Measurements from ENCODE around the gene DNAJC27.
"Not testable (repeated sequence)": the region's sequence is repeated elsewhere in the genome, so short reads cannot be mapped to it uniquely, and the experiment has no call there.

DNAJC27 gene

DNA sequence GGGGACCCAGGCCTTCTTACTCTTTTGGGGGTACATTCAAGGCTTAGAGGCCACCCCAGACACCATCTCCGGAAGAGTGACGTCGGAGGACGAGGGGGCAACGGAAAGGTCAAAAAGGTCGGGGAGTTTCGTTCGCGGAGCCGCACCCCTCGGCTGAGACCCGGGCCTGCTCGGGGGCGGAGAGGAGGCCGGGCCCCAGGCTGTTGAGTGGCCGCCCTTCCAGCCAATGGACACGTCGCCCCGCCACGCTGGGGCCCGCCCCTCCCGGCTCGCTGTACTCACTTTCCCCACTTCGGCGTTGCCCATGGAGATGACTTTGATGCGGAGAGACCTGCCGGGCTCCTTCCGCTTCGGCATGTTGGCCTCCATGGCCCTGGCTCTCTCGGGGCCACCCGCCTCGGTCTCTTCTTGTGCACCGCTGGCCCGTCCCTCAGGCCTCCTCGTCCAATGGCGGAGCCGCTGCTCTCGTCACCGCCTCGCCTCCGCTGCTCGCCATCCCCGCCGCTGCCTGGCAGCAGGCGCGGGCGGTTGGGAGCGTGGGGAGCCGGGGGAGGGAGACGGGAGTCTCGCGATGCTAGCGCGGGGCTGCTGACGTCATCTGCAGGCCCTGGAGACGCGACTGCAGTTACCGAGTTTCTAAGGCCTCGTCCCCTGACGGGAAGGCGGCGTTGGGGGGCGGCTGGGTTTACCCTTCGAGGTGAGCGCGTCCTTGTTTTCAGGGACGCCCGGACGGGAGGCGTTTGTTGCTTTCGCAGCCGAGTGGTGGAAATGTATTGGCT is at the start of gene DNAJC27:
DNAJC27 (minus strand) TSS at position 420 of the 779 bp plus-strand sequence; CDS start at position 369, 51 bp downstream.
- DNase-seq = peak; percentile 97

GRCh38 chr2:25018681-25019080 is 46.9 kb upstream of the DNAJC27 start:
- no peak for DNase-seq

DNA sequence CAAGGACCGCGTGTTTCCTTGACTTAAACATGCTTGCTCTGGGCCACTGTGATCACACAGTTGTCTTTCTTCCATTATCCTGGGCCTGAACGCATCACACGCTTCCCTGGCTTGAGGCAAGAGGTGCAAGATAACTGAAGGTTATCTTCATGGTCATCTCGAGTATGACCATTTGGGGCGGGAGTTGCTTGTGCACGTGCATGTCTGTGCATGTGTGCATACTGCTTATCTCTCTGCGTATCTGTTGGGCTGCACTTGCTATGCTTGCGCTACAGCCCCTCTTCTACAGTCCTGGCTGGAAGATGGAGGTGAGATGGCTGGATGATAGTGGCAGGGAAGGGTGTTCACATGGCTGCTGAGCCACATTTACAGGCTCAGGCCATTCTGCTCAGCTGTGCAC is 42.9 kb upstream of the DNAJC27 start:
- DNase-seq = no peak

DNA sequence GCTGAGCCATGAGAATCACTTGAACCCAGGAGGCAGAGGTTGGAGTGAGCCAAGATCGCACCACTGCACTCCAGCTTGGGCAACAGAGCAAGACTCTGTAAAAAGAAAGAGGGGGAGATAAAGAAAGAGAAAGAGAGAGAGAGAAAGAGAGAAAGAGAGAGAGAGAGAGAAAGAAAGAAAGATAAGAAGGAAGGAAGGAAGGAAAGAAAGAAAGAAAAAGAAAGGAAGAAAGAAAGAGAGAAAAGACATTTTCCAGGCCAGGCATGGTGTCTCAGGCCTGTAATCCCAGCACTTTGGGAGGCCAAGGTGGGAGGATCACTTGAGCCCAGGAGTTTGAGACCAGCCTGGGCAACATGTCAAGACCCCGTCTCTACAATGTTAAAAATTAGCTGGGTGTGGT is 39.6 kb upstream of the DNAJC27 start:
- not testable (repeated sequence) for DNase-seq

GRCh38 chr2:25009954-25010353 is 38.2 kb upstream of the DNAJC27 start:
- DNase-seq = no peak

- DNase-seq = no peak
Measured at GRCh38 chr2:25002066-25002465, 30.3 kb upstream of the DNAJC27 start.

- DNase-seq = no peak
Measured at GRCh38 chr2:25001325-25001637, 29.5 kb upstream of the DNAJC27 start.

DNA sequence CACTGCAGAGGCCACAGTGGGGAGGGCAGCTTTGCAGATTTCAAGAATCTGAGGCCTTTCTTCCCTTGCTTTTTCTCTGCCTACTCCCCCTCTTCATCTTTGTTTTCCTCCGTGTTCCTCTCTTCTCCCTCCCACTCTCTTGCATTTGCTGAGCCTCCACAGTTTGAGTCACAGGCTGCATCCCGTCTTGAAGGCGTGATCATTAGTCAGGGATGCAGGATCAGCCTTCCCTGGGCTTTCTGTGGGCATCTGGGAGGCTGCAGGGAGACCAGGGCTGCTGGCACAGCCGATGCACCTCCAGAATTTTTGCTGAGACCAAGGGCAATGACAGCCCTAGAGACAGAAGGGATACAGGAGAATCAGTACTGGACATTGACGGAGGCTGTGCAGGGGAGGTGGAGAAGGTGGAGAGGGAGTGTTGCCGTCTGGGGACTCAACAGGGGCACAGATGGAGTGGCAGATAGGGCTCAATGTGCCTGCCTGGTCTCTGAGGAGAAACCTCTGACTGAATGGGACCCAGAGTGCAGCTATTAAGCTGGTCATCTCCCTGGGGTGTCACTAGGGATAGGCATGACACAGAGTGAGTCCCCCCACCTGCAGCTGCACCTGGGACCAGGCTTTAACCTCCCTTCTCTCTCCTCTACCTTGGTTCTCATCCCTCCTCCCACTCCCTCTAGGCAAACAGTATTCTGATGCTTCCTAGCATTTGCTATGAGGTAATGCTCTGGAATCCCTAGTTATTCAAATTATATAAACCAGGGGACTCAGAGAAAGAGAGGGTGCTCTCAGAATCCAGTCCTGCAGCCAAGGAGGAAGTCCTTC is 29.0 kb upstream of the DNAJC27 start:
- no peak for DNase-seq

DNA sequence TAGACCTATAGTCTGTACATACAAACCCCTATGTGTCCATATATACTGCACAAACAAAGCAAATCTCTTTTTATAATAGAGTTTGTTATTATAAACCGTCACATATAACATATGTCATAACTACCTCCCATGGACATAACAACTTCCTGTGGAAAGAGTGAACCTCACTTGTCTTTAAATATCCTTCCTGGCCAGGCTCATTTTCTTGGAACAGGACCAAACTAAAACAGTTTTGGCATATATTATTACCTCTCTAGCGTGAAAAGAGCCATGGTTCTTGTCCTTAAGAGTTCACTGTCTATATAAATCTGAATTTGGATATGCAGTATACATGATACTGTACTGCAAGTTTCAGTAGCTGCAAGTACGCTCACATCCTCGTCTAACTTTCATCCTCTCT is 28.3 kb upstream of the DNAJC27 start:
- no peak for DNase-seq

GRCh38 chr2:24999097-24999496 is 27.3 kb upstream of the DNAJC27 start:
- DNase-seq = not testable (repeated sequence)

DNA sequence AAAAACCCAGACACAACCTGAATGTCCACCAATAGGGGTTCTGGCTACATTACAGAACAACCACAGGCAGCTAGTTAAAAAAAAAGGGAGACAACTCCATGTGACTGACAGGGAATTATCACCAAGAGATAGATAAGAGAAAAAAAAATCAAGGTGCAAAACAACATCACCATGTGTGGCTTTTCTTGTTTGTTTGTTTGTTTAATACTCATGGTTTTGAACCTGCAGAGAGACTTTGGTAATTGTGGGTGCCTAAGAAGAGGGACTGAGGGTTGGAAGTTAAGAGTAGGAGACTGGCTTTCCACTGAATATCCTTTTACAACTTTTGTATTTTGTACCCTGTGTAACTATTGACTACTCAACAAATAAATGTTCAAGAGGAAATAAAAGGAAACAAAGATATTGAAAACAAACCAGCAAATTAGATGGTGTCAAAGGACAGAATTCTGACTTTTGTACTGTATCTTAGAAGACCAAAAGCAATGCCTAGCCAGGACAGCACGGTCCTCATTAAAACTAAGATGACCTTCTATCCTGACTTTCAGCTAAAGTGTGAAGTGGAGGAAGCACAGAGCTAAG is 22.5 kb upstream of the DNAJC27 start:
- no peak for DNase-seq

DNA sequence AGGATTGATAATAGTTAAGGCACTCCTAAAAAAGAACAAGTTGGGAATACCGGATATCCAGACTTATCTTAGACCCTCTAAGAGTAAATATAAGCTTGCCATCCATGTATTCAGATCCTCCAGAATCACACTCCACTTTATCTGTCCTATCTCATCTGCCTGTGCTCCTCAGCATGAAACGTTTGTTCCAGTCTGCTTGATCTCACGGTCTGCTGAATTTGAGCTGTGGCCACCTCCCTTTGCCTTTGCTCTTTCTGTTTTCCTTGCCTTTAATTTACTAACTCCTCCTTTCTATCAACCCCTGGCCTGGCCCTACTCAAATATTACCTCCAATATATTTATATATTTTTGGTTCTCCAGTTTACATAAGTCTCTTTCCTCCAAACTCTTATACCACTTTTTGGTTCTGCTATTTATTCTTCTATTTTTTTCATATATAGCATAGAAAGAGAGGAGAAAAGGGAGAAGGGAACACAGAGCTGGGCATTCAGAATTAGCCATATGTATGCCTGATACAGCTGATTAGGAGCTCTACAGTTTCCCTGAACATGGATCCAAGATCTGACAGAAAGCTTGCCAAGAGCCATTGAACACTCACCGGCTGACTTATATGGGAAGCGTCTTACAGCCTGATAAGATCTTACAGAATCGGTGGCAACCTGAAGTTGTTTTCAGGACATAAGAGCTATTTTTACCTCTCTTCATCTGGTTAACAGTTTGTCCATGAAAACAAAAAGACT is 21.8 kb upstream of the DNAJC27 start:
- DNase-seq = no peak

GRCh38 chr2:24986372-24986771 is 14.6 kb upstream of the DNAJC27 start:
- no peak for DNase-seq

DNA sequence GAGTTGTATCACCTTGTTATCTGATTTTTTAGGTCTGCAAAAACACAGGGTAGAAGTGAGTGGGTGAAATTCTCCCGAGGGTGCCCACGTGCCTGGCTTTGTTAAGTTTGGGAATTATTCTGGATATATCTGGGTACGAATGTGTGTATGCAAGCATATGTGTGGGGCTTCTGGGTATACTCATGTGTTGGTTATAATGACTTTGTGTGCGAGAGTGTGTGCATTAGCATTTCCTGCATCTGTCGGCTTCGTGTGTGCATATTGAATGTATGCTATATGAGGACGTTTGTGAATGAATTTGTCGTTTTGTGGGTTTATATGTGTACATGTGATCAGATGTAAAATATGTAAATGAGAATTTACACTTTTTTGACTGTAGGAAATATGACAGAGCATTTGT is 13.8 kb upstream of the DNAJC27 start:
- no peak for DNase-seq

DNA sequence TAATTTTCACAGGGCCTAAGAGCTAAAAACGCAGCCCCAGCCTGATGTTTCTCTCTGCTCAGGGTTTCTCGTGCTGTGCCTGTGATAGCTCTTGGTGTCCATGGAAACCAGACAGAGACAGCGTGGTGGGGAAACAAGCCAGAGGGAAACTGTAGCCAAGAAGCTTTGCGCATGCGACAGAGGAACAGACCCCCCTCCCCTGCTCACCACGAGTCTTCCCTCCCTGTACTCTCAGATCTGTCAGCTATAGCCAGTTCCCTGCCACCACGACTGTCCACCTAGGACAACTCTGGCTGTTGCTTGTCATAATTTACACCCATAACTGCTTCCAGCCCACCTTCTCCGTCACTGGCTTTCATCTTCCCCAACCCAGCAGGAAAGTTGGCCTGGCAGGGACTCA is 13.2 kb upstream of the DNAJC27 start:
- DNase-seq = no peak

DNA sequence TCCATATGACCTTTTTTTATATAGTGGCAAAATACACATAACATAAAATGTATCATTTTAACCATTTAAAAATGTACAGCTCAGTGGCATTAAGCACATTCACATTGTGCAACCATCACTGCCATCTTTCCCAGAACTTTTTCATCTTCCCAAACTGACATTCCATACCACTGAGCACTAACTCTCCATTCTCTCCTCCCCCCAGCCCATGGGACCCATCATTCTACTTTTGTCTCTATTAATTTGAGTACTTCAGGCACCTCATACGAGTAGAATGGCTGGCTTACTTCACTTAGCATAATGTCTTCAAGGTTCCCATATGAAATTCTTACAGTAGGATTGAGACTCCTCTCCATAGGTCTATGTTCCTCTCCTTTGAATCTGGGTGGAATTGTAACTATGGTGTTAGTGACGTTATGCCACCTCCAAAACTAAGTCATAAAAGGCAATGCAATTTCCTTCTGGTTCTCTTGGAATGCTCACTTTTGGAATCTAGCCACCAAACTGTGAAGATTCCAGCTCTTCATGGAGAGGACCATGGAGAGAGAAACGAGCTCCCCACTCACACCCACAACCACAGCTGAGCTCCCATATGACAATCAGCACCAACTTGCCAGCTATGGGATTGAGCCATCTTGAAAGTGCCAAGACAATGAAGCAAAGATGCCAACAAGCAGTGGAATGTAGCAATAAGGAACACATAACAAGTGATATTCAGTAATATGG is 9.8 kb upstream of the DNAJC27 start:
- no peak for DNase-seq

DNA sequence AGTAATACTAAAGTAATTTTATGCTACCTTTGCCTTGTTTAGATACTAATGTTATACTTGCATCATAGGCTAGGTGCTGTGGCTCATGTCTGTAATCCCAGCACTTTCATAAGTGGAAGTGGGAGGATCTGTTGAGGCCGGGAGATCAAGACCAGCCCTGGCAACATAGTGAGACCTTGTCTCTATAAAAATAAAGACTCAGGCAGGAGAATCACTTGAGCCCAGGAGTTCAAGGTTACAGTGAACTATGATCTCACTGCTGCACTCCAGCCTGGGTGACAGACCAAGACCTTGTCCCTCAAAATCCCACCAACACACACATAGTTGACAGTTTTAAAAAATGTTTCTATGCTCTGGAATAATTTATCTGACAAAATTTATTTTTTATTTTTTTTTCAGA is 6.9 kb upstream of the DNAJC27 start:
- DNase-seq = no peak

GRCh38 chr2:24977631-24978030 is 5.9 kb upstream of the DNAJC27 start:
- DNase-seq = no peak

DNA sequence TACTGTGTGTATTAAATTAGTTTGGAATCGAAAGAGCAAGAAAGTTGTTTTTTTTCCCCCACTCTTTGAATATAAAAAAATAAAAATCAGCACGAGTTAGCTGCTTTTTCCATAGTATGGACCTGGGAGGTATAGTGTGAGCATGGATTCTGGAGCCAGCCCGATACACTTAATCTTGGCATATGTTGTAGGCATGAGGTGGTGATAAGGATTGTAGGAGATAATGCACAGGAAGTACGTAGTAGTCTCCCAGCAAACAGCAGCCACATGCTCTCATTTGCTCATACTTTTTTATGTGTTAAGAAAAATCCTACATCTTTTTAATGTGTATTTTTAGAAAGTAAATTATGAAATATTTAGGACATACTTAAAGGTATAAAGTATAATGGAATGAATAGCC is 2.1 kb upstream of the DNAJC27 start:
- DNase-seq = no peak

DNA sequence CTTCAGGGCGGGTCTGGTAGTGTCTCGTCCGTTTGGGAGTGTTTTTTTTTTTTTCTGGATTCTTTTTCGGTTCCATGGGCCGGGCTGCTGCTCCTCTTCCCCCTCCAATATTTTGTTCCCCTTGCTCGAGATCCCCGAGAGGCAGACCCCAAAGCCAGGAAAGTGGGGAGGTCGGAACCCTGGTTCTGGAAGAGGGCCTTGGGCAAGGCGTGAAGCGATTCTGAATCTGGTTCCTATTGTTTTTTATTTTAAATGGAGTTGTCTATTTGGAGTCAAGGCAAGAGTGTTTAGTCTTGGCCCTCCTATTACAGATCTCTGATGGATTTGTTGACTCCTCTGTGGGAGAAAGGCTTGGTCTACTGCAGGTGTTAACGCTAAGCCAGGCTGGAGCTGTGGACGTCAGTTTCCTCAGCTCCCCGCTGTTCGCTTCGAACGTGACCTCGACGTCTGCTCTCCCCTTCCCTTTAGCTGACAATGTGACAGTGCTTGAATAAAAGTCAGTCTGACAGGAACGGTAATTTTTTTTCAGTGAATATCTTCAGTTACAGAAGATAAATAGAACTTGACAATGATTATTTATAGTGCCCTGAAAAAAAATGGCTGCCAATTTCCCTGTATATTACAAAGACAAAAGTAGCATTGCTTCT is 683 bp upstream of the DNAJC27 start:
- peak; percentile 34 for DNase-seq

DNA sequence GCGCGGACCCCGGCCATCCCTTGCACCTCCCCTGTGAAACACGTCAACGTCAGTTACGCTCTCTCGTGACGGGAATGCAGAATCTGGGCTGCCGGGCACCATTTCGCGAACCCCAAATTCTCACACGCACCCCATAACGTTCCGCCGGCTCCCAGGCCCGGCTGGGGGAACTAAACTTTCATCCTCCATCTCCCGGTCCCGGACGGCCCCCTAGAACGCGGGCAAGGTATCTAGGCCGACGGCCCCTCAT is 544 bp downstream of the DNAJC27 start:
- peak; percentile 42 for DNase-seq

GRCh38 chr2:24970483-24971285 is 1.1 kb downstream of the DNAJC27 start:
- no peak for DNase-seq
